Activated B cell treated with CpG ODN at 0.5 μM for 24 hours (primary cell): ENCODE measurements around the gene COA7. TPM values are rescaled to one million over a fixed set of nuclear protein-coding genes. Genes with fewer than 3 reads are reported as not detected.

ENCODE experiments used
- ATAC-seq: fragments of 200-7000 bp; cut with Tn5 transposase; one replicate; pipeline ENCODE4 v1.10.0; 2021; ENCODE audit warnings: low read depth, mild to moderate bottlenecking, moderate library complexity
- CTCF ChIA-PET: fragments of 350-600 bp; sonication (Branson Sonifier 250); formaldehyde crosslinking; loops from one replicate; lab custom pipeline; 2021; ENCODE audit warnings: antibody characterized with exemption; lab: Charles Lee
- POLR2A ChIA-PET: fragments of 350-600 bp; sonication (Branson Sonifier 250); formaldehyde crosslinking; loops from one replicate; lab custom pipeline; 2021; ENCODE audit warnings: antibody characterized with exemption; lab: Charles Lee
- DNase-seq: peaks from one replicate; pipeline ENCODE4 v3.0.0; 2022
- H3K27ac Mint-ChIP-seq: one replicate; pipeline ENCODE4 v1.8.0; 2020; ENCODE audit warnings: mixed read lengths
- H3K27me3 Mint-ChIP-seq: one replicate; pipeline ENCODE4 v1.8.0; 2021; ENCODE audit warnings: mixed read lengths
- H3K36me3 Mint-ChIP-seq: one replicate; pipeline ENCODE4 v1.8.0; 2021; ENCODE audit warnings: low read depth, mixed read lengths
- H3K4me1 Mint-ChIP-seq: one replicate; pipeline ENCODE4 v1.8.0; 2021; ENCODE audit warnings: mixed read lengths
- H3K4me3 Mint-ChIP-seq: one replicate; pipeline ENCODE4 v1.8.0; 2020; ENCODE audit warnings: mild to moderate bottlenecking, mixed read lengths
- H3K9me3 Mint-ChIP-seq: one replicate; pipeline ENCODE4 v1.8.0; 2020; ENCODE audit warnings: mixed read lengths
- CTCF ChIP-seq: fragments of 200-600 bp; IDR thresholded peaks from one replicate; pipeline ENCODE4 v1.8.0; 2022; ENCODE audit warnings: antibody characterized with exemption, mild to moderate bottlenecking
- intact Hi-C: fragments of 100-400 bp; cut with micrococcal nuclease; formaldehyde crosslinking; loops from one replicate; pipeline ENCODE4 v1.15.1; 2024
- total RNA-seq: library from RNA; stranded (reverse); gene quantifications from 2 replicates; pipeline ENCODE4 v1.2.3, GENCODE V29; 2022

The COA7 gene
- total RNA-seq, 1 donor from 2014 or later: 23.6 TPM

DNA sequence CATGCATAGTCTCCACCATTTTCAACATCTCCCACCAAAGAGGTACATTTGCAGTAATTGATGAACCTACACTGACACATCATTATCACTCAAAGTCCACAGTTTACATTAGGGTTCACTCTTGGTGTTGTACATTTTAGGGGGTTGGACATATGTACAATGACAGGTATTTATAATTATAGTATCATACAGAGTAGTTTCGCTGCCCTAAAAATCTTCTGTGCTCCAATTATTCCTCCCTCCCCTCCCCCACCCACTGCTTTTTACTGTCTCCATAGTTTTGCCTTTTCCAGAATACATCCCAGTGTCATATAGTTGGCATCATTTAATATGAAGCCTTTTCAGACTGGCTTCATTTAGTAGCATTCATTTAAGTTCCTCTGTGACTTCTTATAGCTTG, 13.6 kb downstream of the COA7 start:
- intact Hi-C loops: loop anchor here (10.0 kb wide), 1 partner anchor 210 kb away; no protein-coding TSS in a partner anchor
- H3K27ac Mint-ChIP-seq: peak overlapping the region; percentile 32
- TF ChIP-seq CTCF: no peak
- H3K9me3 Mint-ChIP-seq: no peaks in the 10 kb centered on the region
- DNase-seq: no peak
- H3K4me3 Mint-ChIP-seq: no peak overlapping the region
- CTCF ChIA-PET: interaction anchor here (3.6 kb wide), 1 partner anchor 52 kb away, joined by 11 read pairs; the partner anchor contains the start of gene SHISAL2A
- peaks cover 34% of the 10 kb centered on the region for H3K4me1 Mint-ChIP-seq
- ATAC-seq: no peak
- peaks cover 37% of the 10 kb centered on the region for H3K36me3 Mint-ChIP-seq
- H3K27me3 Mint-ChIP-seq: no peaks in the 10 kb centered on the region
- POLR2A ChIA-PET: interaction anchor here (0.5 to 3.4 kb wide), 4 partner anchors 28 to 636 kb away, joined by 3 to 26 read pairs (median 12); partner anchors contain the start of genes SHISAL2A and TUT4

- Mint-ChIP-seq H3K4me3 (no peak overlapping the region), H3K9me3 (no peaks in the 10 kb centered on the region), H3K4me1 (peaks cover 44% of the 10 kb centered on the region), H3K27me3 (no peaks in the 10 kb centered on the region), H3K36me3 (peaks cover 38% of the 10 kb centered on the region), H3K27ac (no peak overlapping the region)
- intact Hi-C loops: loop anchor here (10.0 kb wide), 1 partner anchor 209 kb away; no protein-coding TSS in a partner anchor
- ATAC-seq (no peak), DNase-seq (no peak)
- TF ChIP-seq CTCF: no peak
- ChIA-PET POLR2A (interaction anchor here (0.7 to 0.9 kb wide), 2 partner anchors 51 to 160 kb away, joined by 3 read pairs; partner anchors contain the start of gene SHISAL2A), CTCF (no interaction called here)
Measured at GRCh38 chr1:52683367-52683940, 14.7 kb downstream of the COA7 start.

DNA sequence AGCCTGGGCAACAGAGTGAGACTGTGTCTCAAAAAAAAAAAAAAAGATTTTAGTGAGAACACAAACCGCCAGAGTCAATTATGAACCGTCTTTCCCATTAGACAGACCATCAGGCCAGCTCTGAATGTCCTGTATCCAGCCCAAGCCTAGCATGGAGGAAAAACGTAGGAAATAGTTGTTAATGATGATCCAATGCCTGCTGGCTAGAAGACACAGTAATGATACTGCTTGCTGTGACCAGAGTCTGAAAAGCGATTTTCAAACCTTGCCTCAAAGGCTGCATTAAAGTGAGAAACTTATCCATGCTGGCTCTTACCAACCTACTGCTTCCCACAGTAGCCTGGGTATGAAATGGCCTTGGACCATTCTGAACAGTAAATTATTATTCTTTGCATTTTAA, 17.0 kb downstream of the COA7 start:
- POLR2A ChIA-PET: interaction anchor here (0.6 kb wide), 1 partner anchor 121 kb away, joined by 4 read pairs; no protein-coding TSS in a partner anchor
- H3K36me3 Mint-ChIP-seq: peaks cover 27% of the 10 kb centered on the region
- no peak for TF ChIP-seq CTCF
- ATAC-seq: no peak
- H3K27me3 Mint-ChIP-seq: no peaks in the 10 kb centered on the region
- peak overlapping the region; percentile 41 for H3K27ac Mint-ChIP-seq
- CTCF ChIA-PET: no interaction called here
- H3K4me1 Mint-ChIP-seq: peaks cover 38% of the 10 kb centered on the region
- no peak for DNase-seq
- H3K4me3 Mint-ChIP-seq: no peak overlapping the region
- intact Hi-C loops: loop anchor here (10.0 kb wide), 1 partner anchor 206 kb away; no protein-coding TSS in a partner anchor
- H3K9me3 Mint-ChIP-seq: no peaks in the 10 kb centered on the region

DNA sequence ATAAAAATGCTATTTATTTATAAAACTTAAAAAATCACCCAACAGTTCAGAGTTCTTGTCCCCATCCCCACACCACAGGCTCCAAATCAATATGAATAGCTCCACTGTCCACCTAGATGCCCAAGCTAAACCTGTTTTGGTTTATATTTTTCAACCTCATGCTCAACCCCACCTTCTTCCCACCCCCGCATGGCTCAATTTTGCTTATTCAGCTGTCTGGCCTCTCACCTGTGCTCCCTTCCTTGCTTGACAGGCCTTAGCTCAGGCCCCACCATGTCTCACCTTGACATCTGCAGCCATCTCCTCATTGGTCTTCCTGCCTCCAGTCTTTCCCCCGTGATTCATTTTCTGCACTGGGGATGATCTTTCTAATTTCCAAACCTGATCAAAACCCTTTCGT, 17.8 kb downstream of the COA7 start:
- H3K36me3 Mint-ChIP-seq: peaks cover 29% of the 10 kb centered on the region
- H3K4me3 Mint-ChIP-seq: no peak overlapping the region
- POLR2A ChIA-PET: interaction anchor here (1.0 to 3.3 kb wide), 2 partner anchors 43 to 135 kb away, joined by 4 to 20 read pairs; no protein-coding TSS in a partner anchor
- CTCF ChIA-PET: no interaction called here
- H3K9me3 Mint-ChIP-seq: no peaks in the 10 kb centered on the region
- H3K27ac Mint-ChIP-seq: peak overlapping the region; percentile 5
- intact Hi-C loops: loop anchor here (10.0 kb wide), 1 partner anchor 206 kb away; no protein-coding TSS in a partner anchor
- no peak for TF ChIP-seq CTCF
- no peaks in the 10 kb centered on the region for H3K27me3 Mint-ChIP-seq
- no peak for ATAC-seq
- H3K4me1 Mint-ChIP-seq: peaks cover 31% of the 10 kb centered on the region
- DNase-seq: no peak

- Mint-ChIP-seq H3K27me3 (no peaks in the 10 kb centered on the region), H3K27ac (peak overlapping the region; percentile 88), H3K9me3 (no peaks in the 10 kb centered on the region), H3K4me1 (peaks cover 28% of the 10 kb centered on the region), H3K36me3 (peaks cover 33% of the 10 kb centered on the region), H3K4me3 (peak overlapping the region; percentile 22)
- no peak for DNase-seq
- POLR2A ChIA-PET: interaction anchor here (0.6 to 3.3 kb wide), 6 partner anchors 21 to 150 kb away, joined by 3 to 20 read pairs (median 8); partner anchors contain the start of gene SHISAL2A
- ATAC-seq: peak; percentile 18
- no peak for TF ChIP-seq CTCF
- CTCF ChIA-PET: interaction anchor here (2.0 kb wide), 1 partner anchor 12 kb away, joined by 6 read pairs; no protein-coding TSS in a partner anchor
- intact Hi-C loops: loop anchor here (1.0 kb wide), 2 partner anchors 42 to 147 kb away; no protein-coding TSS in a partner anchor
Measured at GRCh38 chr1:52679498-52679897, 18.6 kb downstream of the COA7 start.
